Measurements from ENCODE around the gene UBE2K. TPM values are rescaled to one million over a fixed set of nuclear protein-coding genes. Genes with fewer than 3 reads are reported as not detected.

The UBE2K gene
- total and polyA plus RNA-seq, 2 of the 13 experiments (the other 11 are each of a cell fraction or from before 2014, with no cell fraction given) = 36.2 to 81.0 TPM

DNA sequence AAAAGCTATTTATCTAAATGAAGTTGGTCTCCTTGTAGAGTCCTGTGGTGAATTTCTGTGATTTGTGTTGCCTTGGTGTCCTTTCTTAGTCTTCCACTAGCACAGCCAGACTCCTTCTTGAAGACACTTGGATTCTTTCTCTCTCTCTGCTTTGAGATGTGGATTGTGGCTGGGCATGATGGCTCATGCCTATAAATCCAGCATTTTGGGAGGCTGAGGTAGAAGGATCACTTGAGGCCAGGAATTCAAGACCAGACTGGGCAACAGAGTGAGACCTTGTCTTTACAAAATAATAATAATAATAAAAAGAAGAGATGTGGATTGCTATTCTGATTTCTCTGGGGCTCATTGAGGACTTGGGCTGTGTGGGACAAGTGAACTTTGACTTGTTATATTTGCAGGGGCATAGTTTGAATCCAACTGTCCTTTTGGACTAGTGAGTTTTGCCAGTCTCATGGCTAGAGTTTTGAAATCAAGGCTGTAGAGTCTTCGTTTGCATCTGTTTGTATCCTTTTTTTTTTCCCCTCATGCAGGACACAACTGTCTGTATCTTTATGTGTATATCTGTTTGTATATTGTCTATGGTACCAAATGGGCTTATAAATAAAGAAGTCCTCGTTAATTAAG is 48.2 kb upstream of the UBE2K start (continued):
- TF ChIP-seq, protein P1, sequence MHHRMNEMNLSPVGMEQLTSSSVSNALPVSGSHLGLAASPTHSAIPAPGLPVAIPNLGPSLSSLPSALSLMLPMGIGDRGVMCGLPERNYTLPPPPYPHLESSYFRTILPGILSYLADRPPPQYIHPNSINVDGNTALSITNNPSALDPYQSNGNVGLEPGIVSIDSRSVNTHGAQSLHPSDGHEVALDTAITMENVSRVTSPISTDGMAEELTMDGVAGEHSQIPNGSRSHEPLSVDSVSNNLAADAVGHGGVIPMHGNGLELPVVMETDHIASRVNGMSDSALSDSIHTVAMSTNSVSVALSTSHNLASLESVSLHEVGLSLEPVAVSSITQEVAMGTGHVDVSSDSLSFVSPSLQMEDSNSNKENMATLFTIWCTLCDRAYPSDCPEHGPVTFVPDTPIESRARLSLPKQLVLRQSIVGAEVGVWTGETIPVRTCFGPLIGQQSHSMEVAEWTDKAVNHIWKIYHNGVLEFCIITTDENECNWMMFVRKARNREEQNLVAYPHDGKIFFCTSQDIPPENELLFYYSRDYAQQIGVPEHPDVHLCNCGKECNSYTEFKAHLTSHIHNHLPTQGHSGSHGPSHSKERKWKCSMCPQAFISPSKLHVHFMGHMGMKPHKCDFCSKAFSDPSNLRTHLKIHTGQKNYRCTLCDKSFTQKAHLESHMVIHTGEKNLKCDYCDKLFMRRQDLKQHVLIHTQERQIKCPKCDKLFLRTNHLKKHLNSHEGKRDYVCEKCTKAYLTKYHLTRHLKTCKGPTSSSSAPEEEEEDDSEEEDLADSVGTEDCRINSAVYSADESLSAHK (CRISPR knock-in tag; IDR thresholded peaks at IDR 0.05; ENCODE audit: borderline replicate concordance) = no peak
- TF ChIP-seq, protein P2, sequence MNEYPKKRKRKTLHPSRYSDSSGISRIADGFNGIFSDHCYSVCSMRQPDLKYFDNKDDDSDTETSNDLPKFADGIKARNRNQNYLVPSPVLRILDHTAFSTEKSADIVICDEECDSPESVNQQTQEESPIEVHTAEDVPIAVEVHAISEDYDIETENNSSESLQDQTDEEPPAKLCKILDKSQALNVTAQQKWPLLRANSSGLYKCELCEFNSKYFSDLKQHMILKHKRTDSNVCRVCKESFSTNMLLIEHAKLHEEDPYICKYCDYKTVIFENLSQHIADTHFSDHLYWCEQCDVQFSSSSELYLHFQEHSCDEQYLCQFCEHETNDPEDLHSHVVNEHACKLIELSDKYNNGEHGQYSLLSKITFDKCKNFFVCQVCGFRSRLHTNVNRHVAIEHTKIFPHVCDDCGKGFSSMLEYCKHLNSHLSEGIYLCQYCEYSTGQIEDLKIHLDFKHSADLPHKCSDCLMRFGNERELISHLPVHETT (CRISPR knock-in tag; conservative IDR thresholded peaks at IDR 0.05) = 0 out of 2 replicates have a peak, but pooled peaks have one; percentile 39
- TF ChIP-seq, protein P3, sequence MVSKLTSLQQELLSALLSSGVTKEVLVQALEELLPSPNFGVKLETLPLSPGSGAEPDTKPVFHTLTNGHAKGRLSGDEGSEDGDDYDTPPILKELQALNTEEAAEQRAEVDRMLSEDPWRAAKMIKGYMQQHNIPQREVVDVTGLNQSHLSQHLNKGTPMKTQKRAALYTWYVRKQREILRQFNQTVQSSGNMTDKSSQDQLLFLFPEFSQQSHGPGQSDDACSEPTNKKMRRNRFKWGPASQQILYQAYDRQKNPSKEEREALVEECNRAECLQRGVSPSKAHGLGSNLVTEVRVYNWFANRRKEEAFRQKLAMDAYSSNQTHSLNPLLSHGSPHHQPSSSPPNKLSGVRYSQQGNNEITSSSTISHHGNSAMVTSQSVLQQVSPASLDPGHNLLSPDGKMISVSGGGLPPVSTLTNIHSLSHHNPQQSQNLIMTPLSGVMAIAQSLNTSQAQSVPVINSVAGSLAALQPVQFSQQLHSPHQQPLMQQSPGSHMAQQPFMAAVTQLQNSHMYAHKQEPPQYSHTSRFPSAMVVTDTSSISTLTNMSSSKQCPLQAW (CRISPR knock-in tag; IDR thresholded peaks at IDR 0.05) = no peak
- 0 out of 2 replicates have a peak, but pooled peaks have one; percentile 54 for TF ChIP-seq ZBTB25 (CRISPR knock-in tag; IDR thresholded peaks at IDR 0.05)
- no peak for TF ChIP-seq MAZ (IDR thresholded peaks at IDR 0.05; ENCODE audit: borderline replicate concordance, low read depth, low read length)
- no peak for TF ChIP-seq MAZ (CRISPR knock-in tag; IDR thresholded peaks at IDR 0.05; ENCODE audit: low read depth)
- no peak for TF ChIP-seq ZNF674 (CRISPR knock-in tag; IDR thresholded peaks at IDR 0.05; ENCODE audit: low read depth)
- TF ChIP-seq TEAD2 (CRISPR knock-in tag; IDR thresholded peaks at IDR 0.05) = no peak
- no peak for TF ChIP-seq ZNF274 (CRISPR knock-in tag; IDR thresholded peaks at IDR 0.05)
- peak; percentile 83 for TF ChIP-seq GFI1 (CRISPR knock-in tag; IDR thresholded peaks at IDR 0.05; ENCODE audit: borderline replicate concordance)
- TF ChIP-seq ZNF20 (CRISPR knock-in tag; IDR thresholded peaks at IDR 0.05) = no peak
- TF ChIP-seq, protein P4, sequence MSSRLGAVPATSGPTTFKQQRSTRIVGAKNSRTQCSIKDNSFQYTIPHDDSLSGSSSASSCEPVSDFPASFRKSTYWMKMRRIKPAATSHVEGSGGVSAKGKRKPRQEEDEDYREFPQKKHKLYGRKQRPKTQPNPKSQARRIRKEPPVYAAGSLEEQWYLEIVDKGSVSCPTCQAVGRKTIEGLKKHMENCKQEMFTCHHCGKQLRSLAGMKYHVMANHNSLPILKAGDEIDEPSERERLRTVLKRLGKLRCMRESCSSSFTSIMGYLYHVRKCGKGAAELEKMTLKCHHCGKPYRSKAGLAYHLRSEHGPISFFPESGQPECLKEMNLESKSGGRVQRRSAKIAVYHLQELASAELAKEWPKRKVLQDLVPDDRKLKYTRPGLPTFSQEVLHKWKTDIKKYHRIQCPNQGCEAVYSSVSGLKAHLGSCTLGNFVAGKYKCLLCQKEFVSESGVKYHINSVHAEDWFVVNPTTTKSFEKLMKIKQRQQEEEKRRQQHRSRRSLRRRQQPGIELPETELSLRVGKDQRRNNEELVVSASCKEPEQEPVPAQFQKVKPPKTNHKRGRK (CRISPR knock-in tag; IDR thresholded peaks at IDR 0.05) = no peak
- no peak for TF ChIP-seq ATF4 (CRISPR knock-in tag; IDR thresholded peaks at IDR 0.05)
- TF ChIP-seq MXD4 (CRISPR knock-in tag; IDR thresholded peaks at IDR 0.05) = no peak
- no peak for TF ChIP-seq TCF12 (IDR thresholded peaks at IDR 0.05)
- TF ChIP-seq TCF12 (CRISPR knock-in tag; IDR thresholded peaks at IDR 0.05) = no peak
- no peak for TF ChIP-seq ZNF670 (CRISPR knock-in tag; IDR thresholded peaks at IDR 0.05; ENCODE audit: borderline replicate concordance)
- TF ChIP-seq KDM6A (CRISPR knock-in tag; IDR thresholded peaks at IDR 0.05; ENCODE audit: low read depth) = peak; percentile 67; the same call in 1 of the 2 replicates
- TF ChIP-seq EED (CRISPR knock-in tag; IDR thresholded peaks at IDR 0.05) = no peak
- TF ChIP-seq FOXO1 (CRISPR knock-in tag; IDR thresholded peaks at IDR 0.05) = no peak

Data from HepG2 (cell line).